Measurements from ENCODE around the gene ABCG1.
A peak's percentile ranks its signal among the peaks of the same experiment; 100 is the strongest.

ABCG1 gene

GRCh38 chr21:42191696-42192595 lies 27.0 kb upstream of the ABCG1 start:
- no peak for DNase-seq

GRCh38 chr21:42193131-42193671 lies 25.7 kb upstream of the ABCG1 start:
- DNase-seq, result peak; percentile 66

- DNase-seq, result no peak
These were observed 25.2 kb upstream of the ABCG1 start for GRCh38 chr21:42193721-42194120.

- no peak for DNase-seq
These were observed 24.1 kb upstream of the ABCG1 start for GRCh38 chr21:42194863-42195262.

- no peak for DNase-seq
These were observed 23.4 kb upstream of the ABCG1 start for GRCh38 chr21:42195378-42196031.

- DNase-seq, result no peak
These were observed 19.7 kb upstream of the ABCG1 start for GRCh38 chr21:42198929-42199867.

GRCh38 chr21:42199868-42200463 lies 19.0 kb upstream of the ABCG1 start:
- no peak for DNase-seq

GRCh38 chr21:42200906-42201614 lies 17.9 kb upstream of the ABCG1 start:
- DNase-seq, result no peak

- DNase-seq, result no peak
These were observed 17.3 kb upstream of the ABCG1 start for GRCh38 chr21:42201615-42202161.

- no peak for DNase-seq
These were observed 16.6 kb upstream of the ABCG1 start for GRCh38 chr21:42202321-42202720.

- DNase-seq, result no peak
These were observed 15.6 kb upstream of the ABCG1 start for GRCh38 chr21:42203321-42203720.

GRCh38 chr21:42203936-42204335 lies 15.0 kb upstream of the ABCG1 start:
- no peak for DNase-seq

- DNase-seq, result no peak
These were observed 11.5 kb upstream of the ABCG1 start for GRCh38 chr21:42207426-42207825.

GRCh38 chr21:42208036-42208435 lies 10.9 kb upstream of the ABCG1 start:
- DNase-seq, result no peak

- no peak for DNase-seq
These were observed 10.0 kb upstream of the ABCG1 start for GRCh38 chr21:42208801-42209490.

- no peak for DNase-seq
These were observed 9.0 kb upstream of the ABCG1 start for GRCh38 chr21:42209801-42210479.

GRCh38 chr21:42212266-42212665 lies 6.7 kb upstream of the ABCG1 start:
- no peak for DNase-seq

- DNase-seq, result no peak
These were observed 5.7 kb upstream of the ABCG1 start for GRCh38 chr21:42213082-42213774.

- no peak for DNase-seq
These were observed 4.7 kb upstream of the ABCG1 start for GRCh38 chr21:42214081-42214750.

Measured in activated CD4-positive, alpha-beta T cell treated with anti-CD3 and anti-CD28 coated beads, Interleukin-2, amount 50 U/mL, for 1 hour (primary cell).